Mucosa of descending colon (tissue), 3 donors: Measurements from ENCODE around the gene PRKAB1. TPM values are rescaled to one million over a fixed set of nuclear protein-coding genes. Genes with fewer than 3 reads are reported as not detected.

Experiments
- ATAC-seq: fragments of 200-7000 bp; cut with Tn5 transposase; one replicate; pipeline ENCODE4 v1.9.1; 2020; ENCODE audit warnings: mild to moderate bottlenecking, moderate library complexity
- DNase-seq, 3 donors: peaks; one replicate each; pipeline ENCODE4 v3.0.0-alpha.2; 2020
- H3K36me3 ChIP-seq: fragments of 200-600 bp; one replicate; pipeline ENCODE4 v1.8.0; 2021; ENCODE audit warnings: low read depth, mild to moderate bottlenecking
- H3K4me1 ChIP-seq: fragments of 200-600 bp; one replicate; pipeline ENCODE4 v1.8.0; 2021; ENCODE audit warnings: low read depth, mild to moderate bottlenecking
- H3K4me3 ChIP-seq: fragments of 200-600 bp; one replicate; pipeline ENCODE4 v1.8.0; 2021; ENCODE audit warnings: mild to moderate bottlenecking
- H3K9me3 ChIP-seq: fragments of 200-600 bp; one replicate; pipeline ENCODE4 v1.8.0; 2021; ENCODE audit warnings: mild to moderate bottlenecking
- CTCF ChIP-seq: fragments of 200-600 bp; IDR thresholded peaks from one replicate; pipeline ENCODE4 v1.8.0; 2022; ENCODE audit warnings: antibody characterized with exemption, mild to moderate bottlenecking
- intact Hi-C, 2 donors: fragments of 100-400 bp; cut with DNase I in 1 of 2; cut with micrococcal nuclease in 1 of 2; formaldehyde crosslinking; loops; one replicate each; pipeline versions ENCODE4 v1.11.0 to v1.11.1; 2022; cut with DNase I, micrococcal nuclease
- total RNA-seq, 3 donors: library from RNA; stranded (reverse); fragmentation: NEBNext Ultra II Directional in 2 of 3; extraction: Animal tissue kit (Norgen Biotek cat#: 25700) in 2 of 3; gene quantifications; one replicate each; pipeline versions ENCODE4 v1.2.1 to v1.2.4, GENCODE V29; 2021 to 2023
- donor health status: DM: no; HTN: no; CAD: no; lungs with moderate emphysema.
- donor health status: DM: no; HTN: no; CAD: no.
- donor health status: DM: no; HTN: yes; CAD: no.

Gene PRKAB1
- total RNA-seq, 3 donors from 2014 or later = 63.8 to 127 (median 90.1) TPM

GRCh38 chr12:119634743-119635142 lies 33.2 kb upstream of the PRKAB1 start:
- DNase-seq (no peak), ATAC-seq (no peak)
- Histone ChIP-seq H3K4me3 (no peak overlapping the region), H3K4me1 (no peaks in the 10 kb centered on the region), H3K9me3 (no peaks in the 10 kb centered on the region), H3K36me3 (no peaks in the 10 kb centered on the region)
- intact Hi-C loops = no loop called here
- no peak for TF ChIP-seq CTCF

- H3K9me3 ChIP-seq = no peaks in the 10 kb centered on the region
- ATAC-seq = no peak
Measured at GRCh38 chr12:119642986-119643385, 24.9 kb upstream of the PRKAB1 start.

GRCh38 chr12:119644930-119645329 lies 23.0 kb upstream of the PRKAB1 start:
- Histone ChIP-seq H3K9me3 (no peaks in the 10 kb centered on the region), H3K4me1 (no peaks in the 10 kb centered on the region), H3K4me3 (no peak overlapping the region), H3K36me3 (no peaks in the 10 kb centered on the region)
- DNase-seq = no peak
- no peak for ATAC-seq
- no peak for TF ChIP-seq CTCF
- intact Hi-C loops = no loop called here

More at GRCh38 chr12:119642986-119643385, 24.9 kb upstream of the PRKAB1 start:
- no peaks in the 10 kb centered on the region for H3K36me3 ChIP-seq
- DNase-seq = no peak
- intact Hi-C loops = no loop called here
- H3K4me1 ChIP-seq = no peaks in the 10 kb centered on the region
- no peak for TF ChIP-seq CTCF
- H3K4me3 ChIP-seq = no peak overlapping the region

GRCh38 chr12:119645535-119646059 lies 22.3 kb upstream of the PRKAB1 start:
- no peak for TF ChIP-seq CTCF

GRCh38 chr12:119649202-119649808 lies 18.6 kb upstream of the PRKAB1 start:
- DNase-seq (no peak), ATAC-seq (no peak)
- no peak overlapping the region for H3K4me3 ChIP-seq
- TF ChIP-seq CTCF = peak; percentile 23
- intact Hi-C loops = no loop called here
- H3K36me3 ChIP-seq = no peaks in the 10 kb centered on the region
- no peaks in the 10 kb centered on the region for H3K4me1 ChIP-seq
- H3K9me3 ChIP-seq = peaks cover 11% of the 10 kb centered on the region

More at GRCh38 chr12:119645535-119646059, 22.3 kb upstream of the PRKAB1 start:
- DNase-seq (no peak), ATAC-seq (no peak)
- Histone ChIP-seq H3K9me3 (no peaks in the 10 kb centered on the region), H3K4me3 (no peak overlapping the region), H3K4me1 (no peaks in the 10 kb centered on the region), H3K36me3 (no peaks in the 10 kb centered on the region)
- intact Hi-C loops = no loop called here
